ELR (cell line): ENCODE results near the gene CLSTN2.
A peak's percentile ranks its signal among the peaks of the same experiment; 100 is the strongest.

Source experiments
- DNase-seq: peaks from one replicate; pipeline ENCODE4 v3.0.0-alpha.2; 2015; ENCODE audit warnings: low read depth

Gene CLSTN2

DNA sequence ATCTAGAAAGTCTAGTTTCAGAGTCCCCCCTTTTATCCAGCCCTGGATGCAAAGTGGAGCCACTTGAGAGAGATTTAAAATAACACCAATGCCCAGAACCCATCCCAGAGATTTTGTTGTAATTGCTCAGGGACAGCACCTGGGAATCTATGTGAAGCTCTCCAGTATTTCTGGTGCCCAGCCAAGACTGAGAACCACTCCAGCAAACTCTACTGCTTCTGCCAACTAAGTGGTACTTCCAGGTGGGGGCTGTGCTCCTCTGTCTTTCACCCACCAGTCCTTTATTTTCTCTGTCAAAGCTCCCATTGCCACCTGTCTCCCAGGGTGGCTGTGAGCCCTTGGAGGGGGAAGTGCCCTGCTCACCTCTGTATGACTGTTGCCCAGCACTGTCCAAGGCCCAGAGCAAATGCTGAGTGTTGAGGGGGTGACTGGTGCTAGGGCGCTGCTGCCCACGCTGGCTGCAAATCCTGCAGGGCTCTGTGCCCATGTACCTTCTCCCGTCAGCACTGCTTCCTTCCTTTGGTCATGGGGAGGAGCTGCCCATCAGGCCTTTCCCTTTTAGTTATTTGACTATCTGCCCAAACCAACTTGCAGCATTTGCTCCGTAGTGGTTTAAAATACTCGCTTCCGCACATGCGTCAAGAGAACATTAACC is 9.4 kb downstream of the CLSTN2 start:
- no peak for DNase-seq

DNA sequence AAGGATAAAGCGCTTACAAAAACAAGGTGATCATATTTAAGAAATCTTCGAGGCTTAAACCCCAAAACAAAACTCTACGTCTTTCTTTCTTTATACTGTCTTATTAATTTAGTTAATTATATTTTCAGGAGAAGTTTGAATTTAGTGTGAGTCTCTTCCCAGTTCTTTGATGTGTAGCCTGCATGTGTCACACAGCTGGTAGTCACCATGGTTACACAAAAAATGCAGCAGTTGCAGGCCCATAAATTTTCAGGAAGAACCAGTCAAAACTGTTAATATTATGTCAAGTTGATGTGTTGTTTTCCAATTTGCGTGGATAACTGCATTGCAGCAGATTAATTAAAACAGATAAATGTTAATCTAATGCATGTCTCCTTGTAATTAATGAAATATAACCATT is 10.4 kb downstream of the CLSTN2 start:
- no peak for DNase-seq

DNA sequence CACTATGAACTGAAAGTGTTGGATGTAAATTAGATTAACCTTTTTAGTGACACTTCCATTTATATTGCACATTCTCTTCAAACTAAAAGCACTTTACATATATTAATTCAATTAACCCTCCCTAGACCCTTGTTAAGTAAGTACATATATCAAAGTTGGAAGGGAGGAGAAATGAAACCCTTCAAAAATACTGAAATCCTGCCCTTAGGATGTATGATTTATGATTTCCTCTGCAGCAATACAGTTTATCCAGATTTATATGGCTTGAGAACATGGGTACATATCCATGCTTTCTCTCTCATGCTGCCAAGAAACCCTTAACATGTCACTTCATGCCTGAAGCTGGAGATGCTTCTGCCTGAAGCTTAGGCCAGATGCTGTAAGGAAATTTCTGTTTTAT is 11.0 kb downstream of the CLSTN2 start:
- no peak for DNase-seq

DNA sequence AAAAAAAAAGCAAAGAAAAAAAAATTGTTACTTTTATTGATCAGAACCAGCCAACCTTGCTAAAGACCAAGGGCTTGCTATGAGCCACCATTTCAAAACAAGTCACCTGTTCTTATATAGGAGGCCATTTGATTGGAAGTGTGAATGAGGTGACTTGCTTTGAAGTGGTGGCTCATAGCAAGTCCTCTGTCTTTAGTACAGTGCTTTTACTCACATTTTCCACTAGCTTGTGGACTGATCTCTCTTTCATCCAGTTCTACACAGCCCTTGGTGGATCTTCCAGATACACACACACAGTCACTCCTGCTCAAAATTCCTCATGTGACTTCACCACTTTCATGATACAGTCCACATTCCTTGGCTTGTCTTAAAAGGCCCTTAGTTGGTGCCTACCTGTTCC is 13.5 kb downstream of the CLSTN2 start:
- no peak for DNase-seq

DNA sequence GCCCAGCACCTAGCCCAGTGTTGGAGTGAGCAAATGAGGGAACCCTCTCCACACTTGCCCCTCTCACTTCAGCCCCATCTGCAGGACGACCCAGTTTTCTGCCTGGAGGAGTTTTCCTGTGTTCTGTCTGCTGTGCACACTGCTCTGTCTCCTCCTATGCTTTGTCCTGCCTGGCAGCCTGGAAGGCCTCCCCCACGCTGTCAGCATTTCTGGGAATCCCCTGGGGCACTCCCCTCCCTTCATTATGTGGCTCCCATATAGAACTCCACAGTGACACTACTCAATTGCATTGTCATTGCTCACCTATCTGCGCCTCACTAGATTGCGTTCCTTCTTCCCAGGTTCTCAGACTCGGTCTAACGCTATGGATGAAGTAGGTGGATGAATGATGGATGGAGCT is 13.9 kb downstream of the CLSTN2 start:
- DNase-seq, result no peak

DNA sequence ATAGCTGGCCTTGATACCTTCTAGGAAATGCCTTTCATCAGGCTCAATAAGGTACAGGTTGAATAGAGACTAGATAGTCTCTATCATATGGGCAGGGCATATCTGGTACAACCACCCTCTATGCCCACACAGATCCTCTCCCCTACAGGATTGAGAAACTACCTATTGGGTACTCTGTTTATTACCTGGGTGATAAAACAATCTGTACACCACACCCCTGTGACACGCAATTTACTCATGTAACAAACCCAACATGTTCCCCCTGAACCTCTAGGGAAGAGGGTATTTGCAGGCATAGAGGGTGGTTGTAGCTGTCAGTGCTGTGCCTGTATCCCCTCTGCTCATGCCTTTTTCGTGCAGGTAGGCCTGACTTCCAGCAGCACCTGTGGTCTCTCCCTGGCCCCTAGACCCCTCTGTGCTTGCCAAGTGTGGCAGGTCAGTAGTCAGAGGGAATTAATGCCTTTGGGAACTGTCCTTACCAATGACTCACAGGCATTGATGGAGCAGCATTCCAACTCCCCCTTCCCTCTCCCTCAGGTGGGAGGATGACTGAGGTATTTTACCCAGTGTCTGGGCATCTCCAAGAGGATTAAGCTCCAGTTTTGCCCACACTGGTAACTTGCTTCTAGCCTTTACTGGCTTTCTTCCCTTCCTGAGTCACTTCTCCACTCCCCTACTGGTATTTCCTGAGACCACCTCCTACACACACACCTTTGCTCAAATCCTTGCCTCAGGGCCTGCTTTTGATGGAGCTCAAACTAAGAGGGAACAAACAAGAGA is 18.3 kb downstream of the CLSTN2 start:
- DNase-seq, result no peak

DNA sequence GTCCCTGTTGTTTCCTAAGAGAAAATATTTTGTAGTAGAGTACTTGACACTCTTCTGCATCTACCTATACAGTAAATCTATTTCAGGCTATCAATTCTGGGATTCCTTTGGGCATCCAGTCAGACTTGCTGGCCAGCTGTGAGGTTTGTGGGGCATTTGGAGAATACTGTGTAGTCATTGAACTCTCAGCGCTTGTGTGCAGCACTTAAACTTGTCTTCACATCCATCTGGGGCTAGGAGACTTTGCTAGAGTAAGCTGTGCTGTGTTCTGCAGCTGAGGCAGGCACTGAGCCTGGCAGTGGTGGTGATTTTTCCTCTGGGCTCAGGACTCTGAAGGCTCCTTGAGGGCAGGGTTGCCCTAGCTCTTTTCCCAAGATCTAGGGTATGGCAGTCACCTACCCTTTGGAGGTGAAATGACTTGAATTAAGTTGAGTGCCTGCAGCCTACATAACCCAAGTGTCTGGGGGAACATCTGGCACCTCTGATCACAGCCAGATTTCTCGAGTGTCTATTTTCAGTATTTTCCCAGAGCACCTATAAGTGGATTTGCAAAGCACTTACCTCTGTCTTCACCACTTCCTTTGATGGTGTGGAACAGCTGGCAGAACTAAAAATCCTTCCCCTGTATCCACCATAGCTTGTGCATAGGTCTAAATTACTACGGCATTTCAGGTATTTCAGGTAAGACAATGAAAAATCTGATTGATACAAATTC is 19.3 kb downstream of the CLSTN2 start:
- DNase-seq, result no peak

DNA sequence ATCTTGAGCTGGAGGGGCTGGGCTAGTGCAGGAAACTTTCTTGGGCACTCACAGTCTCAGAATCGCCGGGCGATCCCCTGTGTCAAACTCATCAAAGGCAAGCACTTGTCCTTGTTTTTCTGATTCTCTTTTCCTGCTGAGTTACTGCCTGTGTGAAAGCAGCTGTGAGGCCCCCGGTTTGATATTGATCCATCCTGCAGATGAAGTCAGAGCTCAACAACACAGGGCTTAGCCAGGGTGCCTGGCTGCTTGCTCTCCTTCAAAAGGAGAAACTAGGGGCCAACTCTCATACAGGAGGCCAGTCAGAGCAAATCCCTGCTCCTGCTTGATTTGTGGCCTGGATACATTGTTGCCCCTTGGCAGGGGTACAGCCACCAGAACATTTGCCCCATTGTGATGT is 22.9 kb downstream of the CLSTN2 start:
- DNase-seq, result no peak

DNA sequence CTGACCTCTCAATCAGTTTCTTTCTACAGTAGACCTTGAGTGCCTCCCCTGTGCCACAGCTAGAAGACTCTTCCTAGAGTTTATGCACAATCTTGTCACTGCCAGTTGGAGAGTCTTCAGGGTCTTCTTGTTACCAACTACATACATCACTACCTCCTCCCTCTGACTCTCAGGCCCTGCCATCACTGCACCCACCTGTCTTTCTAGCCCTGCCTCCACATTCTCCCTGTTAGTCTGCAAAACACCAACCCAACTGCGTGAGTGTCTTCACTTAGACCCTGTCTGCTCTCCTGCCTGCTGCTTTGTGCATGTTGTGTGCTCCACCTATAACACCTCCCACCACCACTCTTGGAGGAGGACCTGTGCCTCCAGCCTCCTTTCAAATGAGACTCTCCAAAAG is 34.4 kb downstream of the CLSTN2 start:
- no peak for DNase-seq

DNA sequence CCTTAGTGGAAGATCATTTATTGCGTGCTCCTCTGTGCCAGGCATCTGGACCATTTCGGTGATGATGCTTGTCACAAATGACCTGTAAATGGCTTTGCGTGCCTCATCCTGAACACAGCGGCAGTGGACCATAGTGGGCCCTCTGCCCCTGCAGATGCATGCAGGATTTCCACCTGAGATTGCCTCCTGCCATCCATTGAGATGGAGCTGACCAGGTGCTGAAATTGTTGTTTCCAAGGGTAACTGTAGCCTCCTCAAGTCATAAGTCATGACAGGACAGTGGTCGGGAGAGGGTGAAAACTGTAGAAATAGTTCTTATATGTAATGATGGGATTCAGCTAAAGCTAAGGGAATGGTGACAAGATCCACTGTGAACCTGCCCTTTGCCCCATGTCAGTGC is 35.5 kb downstream of the CLSTN2 start:
- DNase-seq, result no peak

DNA sequence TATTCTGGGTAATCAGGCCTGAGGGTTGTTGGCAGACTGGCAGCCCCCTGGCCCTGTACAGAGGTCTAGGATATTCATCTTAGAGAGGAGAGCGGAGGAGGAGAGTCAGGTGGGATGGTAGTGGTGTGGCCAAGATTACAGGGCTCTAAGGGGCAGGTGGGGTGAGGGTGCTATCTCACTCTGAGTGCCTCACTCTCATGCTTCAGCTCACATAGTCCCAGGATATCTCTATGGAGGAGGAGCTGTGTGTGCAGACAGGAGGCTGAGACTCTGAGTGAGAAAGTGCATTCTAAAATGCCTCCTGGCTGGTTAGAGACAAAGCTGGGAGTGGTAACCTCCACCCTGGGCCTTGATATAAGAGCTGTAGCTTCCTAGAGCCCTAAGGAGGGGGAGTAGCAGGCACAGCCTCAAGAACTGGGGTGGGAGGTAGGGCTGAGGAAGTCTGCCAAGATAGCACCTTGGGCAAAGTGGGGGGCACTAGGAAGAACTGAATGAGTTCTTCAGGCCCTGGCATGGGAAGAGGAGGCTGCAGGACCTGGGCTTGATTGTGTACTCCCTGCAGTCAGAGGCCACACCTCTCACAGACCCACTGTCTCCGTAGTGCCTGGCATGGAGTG is 39.9 kb downstream of the CLSTN2 start:
- DNase-seq, result no peak

DNA sequence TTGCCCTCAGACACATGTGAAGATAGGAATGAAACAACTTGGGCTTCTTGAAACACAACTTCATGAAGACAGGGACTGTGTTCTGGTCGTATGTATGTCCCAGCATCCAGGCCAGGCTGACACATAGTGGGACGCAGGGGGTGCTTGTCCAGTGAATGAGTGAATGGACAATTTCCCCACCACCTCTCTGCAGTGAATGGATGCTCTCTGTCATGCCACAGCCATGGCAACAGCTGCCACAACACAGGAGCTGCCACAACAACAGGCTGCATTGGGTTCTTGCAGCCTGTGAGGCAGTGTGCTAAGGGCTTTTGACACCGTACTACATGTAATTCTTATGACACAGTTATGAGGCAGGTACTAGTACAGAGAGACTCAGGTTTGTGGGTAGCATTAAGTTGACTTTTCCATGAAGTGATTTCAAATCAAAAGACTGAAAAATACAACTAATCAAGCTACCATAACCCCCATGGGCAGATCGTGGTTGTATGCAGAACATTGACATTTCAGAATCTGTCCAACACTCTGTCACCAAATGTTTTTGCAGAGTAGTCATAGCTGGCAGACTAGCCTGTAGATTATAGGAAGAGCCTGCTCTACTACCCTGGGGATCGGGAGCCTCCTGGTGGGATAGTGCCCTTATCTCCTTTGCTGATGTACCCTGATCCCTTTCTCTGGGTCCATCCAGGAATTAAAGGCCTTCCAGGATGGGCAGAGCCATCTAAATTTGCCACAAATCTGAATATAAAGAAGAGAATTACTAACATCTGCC is 40.8 kb downstream of the CLSTN2 start:
- no peak for DNase-seq

DNA sequence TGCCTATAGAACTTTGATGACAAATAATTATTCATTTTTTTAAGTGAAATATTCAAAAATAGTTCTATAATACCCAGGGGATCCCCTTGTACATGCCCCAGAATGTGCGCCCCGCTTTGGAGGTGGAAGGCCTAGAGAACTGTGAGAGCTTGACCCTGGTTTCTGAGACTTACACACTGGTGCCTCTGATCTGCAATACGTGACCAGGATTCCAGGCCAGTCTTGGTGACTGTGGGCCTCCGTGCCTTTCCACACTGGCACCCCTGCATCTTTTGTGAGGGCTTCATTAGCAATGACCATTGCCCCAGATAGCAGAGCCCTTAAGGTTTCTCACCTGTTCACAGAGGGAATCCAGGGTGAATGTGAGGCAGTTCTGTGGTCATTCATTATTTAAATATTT is 44.0 kb downstream of the CLSTN2 start:
- DNase-seq, result no peak

DNA sequence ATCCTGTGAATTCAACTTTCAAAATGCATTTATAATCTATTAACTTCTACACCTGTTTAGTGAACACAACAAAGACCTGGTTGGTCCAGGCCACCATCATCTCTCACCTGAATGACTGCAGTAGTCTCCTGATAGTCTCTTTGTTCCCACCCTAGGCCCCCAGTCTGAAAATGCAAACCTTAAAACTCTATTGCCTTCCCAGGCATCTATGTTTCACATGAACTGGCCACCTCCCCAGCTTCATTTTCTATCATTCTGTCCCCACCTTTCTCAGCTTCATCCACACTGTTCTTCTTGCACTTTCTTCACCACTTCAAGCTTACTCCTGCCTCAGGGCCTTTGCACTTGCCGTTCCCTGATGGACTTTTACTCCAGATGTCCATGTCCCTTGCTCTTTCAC is 45.0 kb downstream of the CLSTN2 start:
- DNase-seq, result no peak

DNA sequence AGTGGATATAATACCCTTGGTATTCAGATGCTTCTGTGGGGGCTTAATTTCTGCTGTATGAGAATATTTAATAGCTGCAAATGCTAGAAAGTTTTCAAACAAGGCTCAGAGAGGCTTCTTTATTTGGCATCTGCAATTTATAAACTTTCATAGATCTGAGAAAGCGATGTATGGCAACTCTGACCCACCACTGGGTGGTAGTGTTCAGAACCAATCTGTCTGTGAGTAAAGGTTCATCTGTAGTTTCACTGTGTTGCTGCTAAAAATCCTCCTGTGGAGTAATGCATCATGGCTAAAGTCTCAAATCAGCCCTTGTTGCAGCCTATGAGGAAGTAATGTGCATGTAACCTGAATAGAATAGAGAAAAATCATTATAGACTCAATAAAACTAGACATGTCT is 47.4 kb downstream of the CLSTN2 start:
- DNase-seq, result peak; percentile 0

DNA sequence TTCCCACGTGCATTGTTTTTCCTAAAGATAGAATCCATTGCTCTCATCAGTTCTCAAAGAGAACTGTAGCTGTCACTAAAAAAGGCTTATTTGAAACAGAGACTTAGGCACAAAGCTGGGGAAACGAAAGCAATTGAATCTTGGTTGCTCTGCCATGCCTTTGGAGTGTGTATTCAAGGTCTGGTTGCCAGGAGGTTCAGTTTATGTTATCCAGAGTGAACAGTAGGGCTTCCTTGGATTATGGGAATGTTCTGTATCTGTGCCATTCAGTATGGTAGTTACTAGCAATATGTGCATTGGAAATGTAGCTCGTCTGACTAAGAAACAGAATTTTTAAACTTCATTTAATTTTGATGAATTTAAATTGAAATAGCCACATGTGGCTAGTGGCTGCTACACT is 50.6 kb downstream of the CLSTN2 start:
- no peak for DNase-seq

DNA sequence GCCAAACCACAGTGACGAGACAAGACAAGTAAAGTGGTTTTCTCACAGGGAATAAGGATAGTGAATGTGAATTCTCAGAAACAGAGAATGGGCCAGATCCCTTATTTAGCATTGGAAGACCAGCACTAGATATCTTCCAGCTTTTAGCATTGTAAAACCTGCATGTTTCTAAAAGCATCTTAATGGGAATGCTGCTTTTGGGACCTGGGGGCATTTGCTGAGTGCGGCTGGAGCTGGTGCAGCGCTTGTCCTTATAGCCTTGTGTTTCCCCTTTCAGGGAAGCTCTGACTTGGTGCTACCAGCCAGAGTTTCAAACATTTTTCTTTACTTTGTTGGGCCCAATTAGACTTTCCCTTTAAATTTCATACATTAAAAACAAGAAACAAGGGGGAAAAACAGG is 52.9 kb downstream of the CLSTN2 start:
- no peak for DNase-seq

DNA sequence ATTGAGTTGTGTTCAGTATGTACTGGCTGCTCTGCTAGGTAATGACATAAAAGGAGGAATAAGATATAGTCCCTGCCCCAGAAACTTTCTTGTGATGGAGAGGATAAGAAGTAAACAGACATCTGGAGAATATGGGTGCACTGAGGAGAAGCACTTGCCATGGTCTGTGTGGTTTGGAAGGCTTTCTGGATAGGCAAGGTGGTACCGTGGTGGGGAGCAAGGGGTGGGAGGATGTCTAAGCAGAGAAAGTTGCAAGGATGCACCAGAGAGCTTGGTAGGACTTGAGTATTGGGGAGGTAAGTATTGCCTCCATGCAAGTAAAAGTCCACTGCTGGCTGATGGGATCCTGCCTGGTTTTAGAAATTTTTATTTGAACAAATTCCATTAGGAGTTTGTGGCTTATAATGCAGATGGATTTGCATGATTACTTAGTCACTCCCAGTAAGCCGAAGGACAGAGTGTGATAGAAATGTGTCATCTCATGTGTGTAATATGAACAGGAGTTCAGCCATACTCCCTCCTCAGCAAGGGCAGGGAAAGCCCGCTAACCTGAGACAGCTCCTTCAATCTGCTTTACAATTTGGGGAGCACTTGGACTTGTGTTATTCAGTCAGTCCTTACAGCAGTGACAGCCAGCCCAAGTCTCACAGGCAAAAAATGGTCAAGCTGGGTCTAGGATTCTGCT is 53.6 kb downstream of the CLSTN2 start:
- DNase-seq, result no peak

DNA sequence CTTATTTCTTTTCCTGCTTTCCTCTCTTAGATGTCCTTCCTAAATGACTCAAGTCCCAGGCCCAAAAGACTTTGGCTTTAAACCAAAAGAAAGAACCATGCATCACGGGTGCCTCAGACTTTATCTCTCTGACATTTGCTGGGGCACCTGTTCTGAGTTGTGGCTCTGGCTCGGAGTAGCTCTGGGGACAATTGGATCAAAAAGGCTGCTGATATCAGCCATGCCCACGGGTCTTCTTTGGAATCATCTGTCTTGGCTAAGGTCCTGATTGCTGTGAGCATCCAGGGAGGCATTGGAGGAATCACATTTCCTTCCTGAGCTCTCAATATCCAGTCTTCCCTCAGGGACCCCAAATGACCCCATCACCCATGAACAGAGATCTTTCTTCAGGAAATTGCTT is 59.9 kb downstream of the CLSTN2 start:
- DNase-seq, result no peak

DNA sequence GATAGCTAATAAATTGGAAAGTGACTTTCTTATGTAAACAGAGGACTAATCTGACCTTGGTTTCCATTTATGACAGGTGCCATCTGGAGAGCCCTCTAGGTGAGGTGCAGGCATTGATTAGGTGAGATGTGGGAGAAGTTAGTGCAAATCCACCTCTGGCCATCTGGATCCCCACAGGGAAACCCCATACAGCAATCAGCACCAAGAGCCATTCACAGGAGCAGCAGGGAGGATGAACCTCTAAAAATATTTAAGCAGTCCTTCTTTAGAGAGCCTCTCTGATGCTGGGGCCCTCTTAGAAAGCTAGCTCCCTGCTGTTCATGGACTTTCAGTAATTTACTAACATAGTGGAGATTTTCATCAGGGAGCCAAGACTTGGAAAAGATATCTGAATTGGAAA is 69.3 kb downstream of the CLSTN2 start:
- DNase-seq, result no peak

DNA sequence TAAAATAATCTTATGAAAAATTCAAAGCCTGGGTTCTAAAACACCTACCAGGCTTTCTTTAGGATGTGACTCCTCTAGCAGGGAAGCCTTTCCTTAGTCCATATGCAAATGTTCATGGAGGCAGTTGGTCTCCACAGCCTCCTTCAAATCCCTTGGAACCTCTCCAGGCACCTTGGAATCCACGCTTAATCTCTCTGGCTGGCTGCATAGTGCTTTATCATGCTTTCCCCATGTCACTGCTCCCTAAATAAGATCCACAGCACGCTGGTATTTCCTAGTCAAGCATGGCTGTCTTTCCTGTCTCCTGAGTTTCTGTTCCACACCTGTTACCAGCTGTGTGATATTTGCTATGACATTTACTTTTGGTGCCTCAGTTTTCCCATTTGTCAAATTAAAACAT is 71.3 kb downstream of the CLSTN2 start:
- no peak for DNase-seq

DNA sequence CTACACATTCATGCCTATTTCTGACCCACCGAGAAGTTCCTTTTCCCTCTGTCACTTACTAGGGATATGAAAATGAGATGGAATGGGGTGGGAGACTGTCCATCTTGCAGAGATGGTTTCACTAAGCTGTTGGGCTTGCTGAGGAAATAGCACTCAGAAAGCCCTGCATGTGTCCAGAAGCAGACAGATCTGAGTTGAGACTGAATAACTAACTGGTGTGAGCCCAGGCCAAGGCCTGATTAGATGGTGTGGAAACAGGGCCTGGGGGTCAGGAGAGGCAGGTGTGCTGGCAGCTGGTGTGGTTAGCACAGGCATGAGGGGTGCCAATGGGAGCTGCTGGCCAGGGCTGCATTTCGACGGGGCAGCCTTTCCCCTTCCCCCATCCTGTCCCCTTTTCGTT is 72.1 kb downstream of the CLSTN2 start:
- no peak for DNase-seq
